Measurements from ENCODE around the gene PLN.

The PLN gene

GRCh38 chr6:118588626-118589025 is 40.5 kb downstream of the PLN start:
- DNase-seq (ENCODE audit: low spot score) (no peak), ATAC-seq (ENCODE audit: low read depth) (no peak)
- H3K4me3 ChIP-seq (ENCODE audit: severe bottlenecking), result no peak overlapping the region
- no peak overlapping the region for H3K27ac ChIP-seq (ENCODE audit: poor library complexity, severe bottlenecking)
- TF ChIP-seq CTCF (IDR thresholded peaks at IDR 0.05; ENCODE audit: poor library complexity, severe bottlenecking), result no peak
- no peaks in the 10 kb centered on the region for H3K4me1 ChIP-seq (ENCODE audit: insufficient read depth, poor library complexity, severe bottlenecking)
- no peaks in the 10 kb centered on the region for H3K36me3 ChIP-seq (ENCODE audit: low read depth)
- no peaks in the 10 kb centered on the region for H3K9me3 ChIP-seq (ENCODE audit: severe bottlenecking)
- no peaks in the 10 kb centered on the region for H3K27me3 ChIP-seq (ENCODE audit: insufficient read depth, poor library complexity, severe bottlenecking)

GRCh38 chr6:118589186-118589585 is 41.1 kb downstream of the PLN start:
- Histone ChIP-seq H3K9me3 (ENCODE audit: severe bottlenecking) (no peaks in the 10 kb centered on the region), H3K36me3 (ENCODE audit: low read depth) (no peaks in the 10 kb centered on the region), H3K27ac (ENCODE audit: poor library complexity, severe bottlenecking) (no peak overlapping the region), H3K4me3 (ENCODE audit: severe bottlenecking) (no peak overlapping the region), H3K27me3 (ENCODE audit: insufficient read depth, poor library complexity, severe bottlenecking) (no peaks in the 10 kb centered on the region), H3K4me1 (ENCODE audit: insufficient read depth, poor library complexity, severe bottlenecking) (no peaks in the 10 kb centered on the region)
- TF ChIP-seq CTCF (IDR thresholded peaks at IDR 0.05; ENCODE audit: poor library complexity, severe bottlenecking), result no peak
- no peak for DNase-seq (ENCODE audit: low spot score)
- ATAC-seq (ENCODE audit: low read depth), result no peak

- Histone ChIP-seq H3K27me3 (ENCODE audit: insufficient read depth, poor library complexity, severe bottlenecking) (no peaks in the 10 kb centered on the region), H3K9me3 (ENCODE audit: severe bottlenecking) (no peaks in the 10 kb centered on the region), H3K27ac (ENCODE audit: poor library complexity, severe bottlenecking) (no peak overlapping the region), H3K36me3 (ENCODE audit: low read depth) (no peaks in the 10 kb centered on the region), H3K4me3 (ENCODE audit: severe bottlenecking) (no peak overlapping the region), H3K4me1 (ENCODE audit: insufficient read depth, poor library complexity, severe bottlenecking) (no peaks in the 10 kb centered on the region)
- no peak for ATAC-seq (ENCODE audit: low read depth)
- no peak for DNase-seq (ENCODE audit: low spot score)
- no peak for TF ChIP-seq CTCF (IDR thresholded peaks at IDR 0.05; ENCODE audit: poor library complexity, severe bottlenecking)
Measured at GRCh38 chr6:118589649-118590365, 41.7 kb downstream of the PLN start.

- ATAC-seq (ENCODE audit: low read depth) (no peak), DNase-seq (ENCODE audit: low spot score) (no peak)
- Histone ChIP-seq H3K27ac (ENCODE audit: poor library complexity, severe bottlenecking) (no peak overlapping the region), H3K9me3 (ENCODE audit: severe bottlenecking) (no peaks in the 10 kb centered on the region), H3K4me1 (ENCODE audit: insufficient read depth, poor library complexity, severe bottlenecking) (no peaks in the 10 kb centered on the region), H3K36me3 (ENCODE audit: low read depth) (no peaks in the 10 kb centered on the region), H3K27me3 (ENCODE audit: insufficient read depth, poor library complexity, severe bottlenecking) (no peaks in the 10 kb centered on the region), H3K4me3 (ENCODE audit: severe bottlenecking) (no peak overlapping the region)
- TF ChIP-seq CTCF (IDR thresholded peaks at IDR 0.05; ENCODE audit: poor library complexity, severe bottlenecking), result no peak
Measured at GRCh38 chr6:118591897-118592296, 43.8 kb downstream of the PLN start.

- Histone ChIP-seq H3K4me1 (ENCODE audit: insufficient read depth, poor library complexity, severe bottlenecking) (no peaks in the 10 kb centered on the region), H3K27ac (ENCODE audit: poor library complexity, severe bottlenecking) (no peak overlapping the region), H3K9me3 (ENCODE audit: severe bottlenecking) (no peaks in the 10 kb centered on the region), H3K36me3 (ENCODE audit: low read depth) (no peaks in the 10 kb centered on the region), H3K4me3 (ENCODE audit: severe bottlenecking) (no peak overlapping the region), H3K27me3 (ENCODE audit: insufficient read depth, poor library complexity, severe bottlenecking) (no peaks in the 10 kb centered on the region)
- no peak for DNase-seq (ENCODE audit: low spot score)
- no peak for ATAC-seq (ENCODE audit: low read depth)
- TF ChIP-seq CTCF (IDR thresholded peaks at IDR 0.05; ENCODE audit: poor library complexity, severe bottlenecking), result no peak
Measured at GRCh38 chr6:118594877-118595276, 46.8 kb downstream of the PLN start.

Data from RWPE2 (cell line).